ENCODE data around the gene OPTN.

OPTN gene

GRCh38 chr10:13168781-13169180 lies 68.8 kb downstream of the OPTN start:
- Histone ChIP-seq H3K27me3 (ENCODE audit: control insufficient read depth, insufficient read depth, low read length) (no peaks in the 10 kb centered on the region), H3K4me3 (ENCODE audit: low read depth, low read length) (no peak overlapping the region), H3K36me3 (ENCODE audit: control insufficient read depth, insufficient read depth, low read length) (peaks cover 29% of the 10 kb centered on the region), H3K9ac (ENCODE audit: low read depth, low read length) (no peak overlapping the region), H3K9me3 (ENCODE audit: control insufficient read depth, insufficient read depth, low read length) (no peaks in the 10 kb centered on the region), H3K4me1 (ENCODE audit: control insufficient read depth, insufficient read depth, low read length) (no peaks in the 10 kb centered on the region)

- H3K4me3 ChIP-seq (ENCODE audit: low read depth, low read length): no peak overlapping the region
- H3K36me3 ChIP-seq (ENCODE audit: control insufficient read depth, insufficient read depth, low read length): peaks cover 40% of the 10 kb centered on the region
- H3K9me3 ChIP-seq (ENCODE audit: control insufficient read depth, insufficient read depth, low read length): no peaks in the 10 kb centered on the region
- H3K27me3 ChIP-seq (ENCODE audit: control insufficient read depth, insufficient read depth, low read length): no peaks in the 10 kb centered on the region
- H3K9ac ChIP-seq (ENCODE audit: low read depth, low read length): no peak overlapping the region
- no peaks in the 10 kb centered on the region for H3K4me1 ChIP-seq (ENCODE audit: control insufficient read depth, insufficient read depth, low read length)
Measured at GRCh38 chr10:13173616-13174015, 73.7 kb downstream of the OPTN start.

GRCh38 chr10:13180788-13181187 lies 80.8 kb downstream of the OPTN start:
- Histone ChIP-seq H3K9me3 (ENCODE audit: control insufficient read depth, insufficient read depth, low read length) (no peaks in the 10 kb centered on the region), H3K27me3 (ENCODE audit: control insufficient read depth, insufficient read depth, low read length) (no peaks in the 10 kb centered on the region), H3K36me3 (ENCODE audit: control insufficient read depth, insufficient read depth, low read length) (peaks cover 66% of the 10 kb centered on the region), H3K4me3 (ENCODE audit: low read depth, low read length) (no peak overlapping the region), H3K4me1 (ENCODE audit: control insufficient read depth, insufficient read depth, low read length) (no peaks in the 10 kb centered on the region), H3K9ac (ENCODE audit: low read depth, low read length) (no peak overlapping the region)

GRCh38 chr10:13182424-13182823 lies 82.5 kb downstream of the OPTN start:
- no peaks in the 10 kb centered on the region for H3K27me3 ChIP-seq (ENCODE audit: control insufficient read depth, insufficient read depth, low read length)
- no peak overlapping the region for H3K9ac ChIP-seq (ENCODE audit: low read depth, low read length)
- H3K4me3 ChIP-seq (ENCODE audit: low read depth, low read length): no peak overlapping the region
- no peaks in the 10 kb centered on the region for H3K9me3 ChIP-seq (ENCODE audit: control insufficient read depth, insufficient read depth, low read length)
- no peaks in the 10 kb centered on the region for H3K4me1 ChIP-seq (ENCODE audit: control insufficient read depth, insufficient read depth, low read length)
- peaks cover 63% of the 10 kb centered on the region for H3K36me3 ChIP-seq (ENCODE audit: control insufficient read depth, insufficient read depth, low read length)

- Histone ChIP-seq H3K27me3 (ENCODE audit: control insufficient read depth, insufficient read depth, low read length) (no peaks in the 10 kb centered on the region), H3K9me3 (ENCODE audit: control insufficient read depth, insufficient read depth, low read length) (no peaks in the 10 kb centered on the region), H3K9ac (ENCODE audit: low read depth, low read length) (no peak overlapping the region), H3K4me3 (ENCODE audit: low read depth, low read length) (no peak overlapping the region), H3K36me3 (ENCODE audit: control insufficient read depth, insufficient read depth, low read length) (peaks cover 60% of the 10 kb centered on the region), H3K4me1 (ENCODE audit: control insufficient read depth, insufficient read depth, low read length) (no peaks in the 10 kb centered on the region)
Measured at GRCh38 chr10:13183625-13184024, 83.7 kb downstream of the OPTN start.

- peaks cover 61% of the 10 kb centered on the region for H3K36me3 ChIP-seq (ENCODE audit: control insufficient read depth, insufficient read depth, low read length)
- H3K4me1 ChIP-seq (ENCODE audit: control insufficient read depth, insufficient read depth, low read length): no peaks in the 10 kb centered on the region
- H3K9me3 ChIP-seq (ENCODE audit: control insufficient read depth, insufficient read depth, low read length): no peaks in the 10 kb centered on the region
- H3K27me3 ChIP-seq (ENCODE audit: control insufficient read depth, insufficient read depth, low read length): no peaks in the 10 kb centered on the region
- no peak overlapping the region for H3K9ac ChIP-seq (ENCODE audit: low read depth, low read length)
- H3K4me3 ChIP-seq (ENCODE audit: low read depth, low read length): no peak overlapping the region
Measured at GRCh38 chr10:13184276-13184675, 84.3 kb downstream of the OPTN start.

GRCh38 chr10:13184730-13185514 lies 85.0 kb downstream of the OPTN start:
- Histone ChIP-seq H3K4me3 (ENCODE audit: low read depth, low read length) (no peak overlapping the region), H3K4me1 (ENCODE audit: control insufficient read depth, insufficient read depth, low read length) (no peaks in the 10 kb centered on the region), H3K36me3 (ENCODE audit: control insufficient read depth, insufficient read depth, low read length) (peaks cover 62% of the 10 kb centered on the region), H3K9ac (ENCODE audit: low read depth, low read length) (no peak overlapping the region), H3K9me3 (ENCODE audit: control insufficient read depth, insufficient read depth, low read length) (no peaks in the 10 kb centered on the region), H3K27me3 (ENCODE audit: control insufficient read depth, insufficient read depth, low read length) (no peaks in the 10 kb centered on the region)

GRCh38 chr10:13187135-13187534 lies 87.2 kb downstream of the OPTN start:
- H3K36me3 ChIP-seq (ENCODE audit: control insufficient read depth, insufficient read depth, low read length): peaks cover 51% of the 10 kb centered on the region
- H3K4me3 ChIP-seq (ENCODE audit: low read depth, low read length): no peak overlapping the region
- no peaks in the 10 kb centered on the region for H3K4me1 ChIP-seq (ENCODE audit: control insufficient read depth, insufficient read depth, low read length)
- no peak overlapping the region for H3K9ac ChIP-seq (ENCODE audit: low read depth, low read length)
- no peaks in the 10 kb centered on the region for H3K9me3 ChIP-seq (ENCODE audit: control insufficient read depth, insufficient read depth, low read length)
- H3K27me3 ChIP-seq (ENCODE audit: control insufficient read depth, insufficient read depth, low read length): no peaks in the 10 kb centered on the region

Measured in iPS-15b (cell line).